ENCODE measurements around the gene MARCHF11.

DNA sequence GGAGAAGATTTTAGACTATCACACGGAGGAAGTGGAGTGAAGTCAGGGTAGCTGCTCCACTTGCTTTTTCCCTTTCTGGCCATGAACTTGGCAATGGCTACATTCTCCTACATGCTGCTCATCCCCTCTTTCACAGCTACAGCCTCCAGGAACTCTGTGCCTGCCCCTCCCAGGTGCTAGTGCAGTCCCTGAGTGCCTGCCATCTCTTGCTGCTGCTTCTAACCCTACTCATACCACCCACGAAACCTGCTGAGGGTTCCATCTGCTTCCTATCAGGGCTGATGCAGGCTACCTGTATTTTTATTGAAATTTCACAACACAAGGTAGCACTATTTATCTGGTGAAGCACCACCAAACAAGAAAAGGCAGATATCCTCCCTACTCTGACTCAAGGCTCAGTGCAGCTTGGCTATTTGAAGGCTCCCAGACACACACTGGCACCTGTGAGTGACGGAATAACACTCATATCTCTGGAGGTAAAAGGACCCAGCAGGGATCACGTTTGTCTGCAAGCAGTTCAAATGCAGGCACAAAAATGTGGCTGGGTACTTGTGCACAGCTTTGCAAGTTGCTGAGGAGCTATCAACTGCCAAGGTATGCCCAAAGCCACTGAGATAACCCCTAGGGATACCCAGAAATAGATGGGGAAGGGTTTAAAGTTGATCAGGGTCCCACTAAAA, 51.6 kb downstream of the MARCHF11 start:
- TF ChIP-seq, protein P1, sequence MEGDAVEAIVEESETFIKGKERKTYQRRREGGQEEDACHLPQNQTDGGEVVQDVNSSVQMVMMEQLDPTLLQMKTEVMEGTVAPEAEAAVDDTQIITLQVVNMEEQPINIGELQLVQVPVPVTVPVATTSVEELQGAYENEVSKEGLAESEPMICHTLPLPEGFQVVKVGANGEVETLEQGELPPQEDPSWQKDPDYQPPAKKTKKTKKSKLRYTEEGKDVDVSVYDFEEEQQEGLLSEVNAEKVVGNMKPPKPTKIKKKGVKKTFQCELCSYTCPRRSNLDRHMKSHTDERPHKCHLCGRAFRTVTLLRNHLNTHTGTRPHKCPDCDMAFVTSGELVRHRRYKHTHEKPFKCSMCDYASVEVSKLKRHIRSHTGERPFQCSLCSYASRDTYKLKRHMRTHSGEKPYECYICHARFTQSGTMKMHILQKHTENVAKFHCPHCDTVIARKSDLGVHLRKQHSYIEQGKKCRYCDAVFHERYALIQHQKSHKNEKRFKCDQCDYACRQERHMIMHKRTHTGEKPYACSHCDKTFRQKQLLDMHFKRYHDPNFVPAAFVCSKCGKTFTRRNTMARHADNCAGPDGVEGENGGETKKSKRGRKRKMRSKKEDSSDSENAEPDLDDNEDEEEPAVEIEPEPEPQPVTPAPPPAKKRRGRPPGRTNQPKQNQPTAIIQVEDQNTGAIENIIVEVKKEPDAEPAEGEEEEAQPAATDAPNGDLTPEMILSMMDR (conservative IDR thresholded peaks at IDR 0.05; ENCODE audit: low read depth in 2 of 2) = no peak
- TF ChIP-seq REST (IDR thresholded peaks at IDR 0.05; ENCODE audit: unreplicated experiment) = no peak
- no peak for TF ChIP-seq JUNB (IDR thresholded peaks at IDR 0.05; ENCODE audit: unreplicated experiment)
- TF ChIP-seq EZH2phosphoT487 (IDR thresholded peaks at IDR 0.05; ENCODE audit: unreplicated experiment) = no peak
- no peak for TF ChIP-seq STAT1 (IDR thresholded peaks at IDR 0.05; ENCODE audit: unreplicated experiment)
- no peak for TF ChIP-seq POLR2AphosphoS5 (IDR thresholded peaks at IDR 0.05; ENCODE audit: low read depth)
- TF ChIP-seq EZH2 (IDR thresholded peaks at IDR 0.05; ENCODE audit: low read depth, unreplicated experiment) = no peak
- no peak for TF ChIP-seq ZNF114 (CRISPR knock-in tag; IDR thresholded peaks at IDR 0.05)
- TF ChIP-seq CREB1 (CRISPR knock-in tag; IDR thresholded peaks at IDR 0.05; ENCODE audit: low read depth) = no peak
- TF ChIP-seq, protein P2, sequence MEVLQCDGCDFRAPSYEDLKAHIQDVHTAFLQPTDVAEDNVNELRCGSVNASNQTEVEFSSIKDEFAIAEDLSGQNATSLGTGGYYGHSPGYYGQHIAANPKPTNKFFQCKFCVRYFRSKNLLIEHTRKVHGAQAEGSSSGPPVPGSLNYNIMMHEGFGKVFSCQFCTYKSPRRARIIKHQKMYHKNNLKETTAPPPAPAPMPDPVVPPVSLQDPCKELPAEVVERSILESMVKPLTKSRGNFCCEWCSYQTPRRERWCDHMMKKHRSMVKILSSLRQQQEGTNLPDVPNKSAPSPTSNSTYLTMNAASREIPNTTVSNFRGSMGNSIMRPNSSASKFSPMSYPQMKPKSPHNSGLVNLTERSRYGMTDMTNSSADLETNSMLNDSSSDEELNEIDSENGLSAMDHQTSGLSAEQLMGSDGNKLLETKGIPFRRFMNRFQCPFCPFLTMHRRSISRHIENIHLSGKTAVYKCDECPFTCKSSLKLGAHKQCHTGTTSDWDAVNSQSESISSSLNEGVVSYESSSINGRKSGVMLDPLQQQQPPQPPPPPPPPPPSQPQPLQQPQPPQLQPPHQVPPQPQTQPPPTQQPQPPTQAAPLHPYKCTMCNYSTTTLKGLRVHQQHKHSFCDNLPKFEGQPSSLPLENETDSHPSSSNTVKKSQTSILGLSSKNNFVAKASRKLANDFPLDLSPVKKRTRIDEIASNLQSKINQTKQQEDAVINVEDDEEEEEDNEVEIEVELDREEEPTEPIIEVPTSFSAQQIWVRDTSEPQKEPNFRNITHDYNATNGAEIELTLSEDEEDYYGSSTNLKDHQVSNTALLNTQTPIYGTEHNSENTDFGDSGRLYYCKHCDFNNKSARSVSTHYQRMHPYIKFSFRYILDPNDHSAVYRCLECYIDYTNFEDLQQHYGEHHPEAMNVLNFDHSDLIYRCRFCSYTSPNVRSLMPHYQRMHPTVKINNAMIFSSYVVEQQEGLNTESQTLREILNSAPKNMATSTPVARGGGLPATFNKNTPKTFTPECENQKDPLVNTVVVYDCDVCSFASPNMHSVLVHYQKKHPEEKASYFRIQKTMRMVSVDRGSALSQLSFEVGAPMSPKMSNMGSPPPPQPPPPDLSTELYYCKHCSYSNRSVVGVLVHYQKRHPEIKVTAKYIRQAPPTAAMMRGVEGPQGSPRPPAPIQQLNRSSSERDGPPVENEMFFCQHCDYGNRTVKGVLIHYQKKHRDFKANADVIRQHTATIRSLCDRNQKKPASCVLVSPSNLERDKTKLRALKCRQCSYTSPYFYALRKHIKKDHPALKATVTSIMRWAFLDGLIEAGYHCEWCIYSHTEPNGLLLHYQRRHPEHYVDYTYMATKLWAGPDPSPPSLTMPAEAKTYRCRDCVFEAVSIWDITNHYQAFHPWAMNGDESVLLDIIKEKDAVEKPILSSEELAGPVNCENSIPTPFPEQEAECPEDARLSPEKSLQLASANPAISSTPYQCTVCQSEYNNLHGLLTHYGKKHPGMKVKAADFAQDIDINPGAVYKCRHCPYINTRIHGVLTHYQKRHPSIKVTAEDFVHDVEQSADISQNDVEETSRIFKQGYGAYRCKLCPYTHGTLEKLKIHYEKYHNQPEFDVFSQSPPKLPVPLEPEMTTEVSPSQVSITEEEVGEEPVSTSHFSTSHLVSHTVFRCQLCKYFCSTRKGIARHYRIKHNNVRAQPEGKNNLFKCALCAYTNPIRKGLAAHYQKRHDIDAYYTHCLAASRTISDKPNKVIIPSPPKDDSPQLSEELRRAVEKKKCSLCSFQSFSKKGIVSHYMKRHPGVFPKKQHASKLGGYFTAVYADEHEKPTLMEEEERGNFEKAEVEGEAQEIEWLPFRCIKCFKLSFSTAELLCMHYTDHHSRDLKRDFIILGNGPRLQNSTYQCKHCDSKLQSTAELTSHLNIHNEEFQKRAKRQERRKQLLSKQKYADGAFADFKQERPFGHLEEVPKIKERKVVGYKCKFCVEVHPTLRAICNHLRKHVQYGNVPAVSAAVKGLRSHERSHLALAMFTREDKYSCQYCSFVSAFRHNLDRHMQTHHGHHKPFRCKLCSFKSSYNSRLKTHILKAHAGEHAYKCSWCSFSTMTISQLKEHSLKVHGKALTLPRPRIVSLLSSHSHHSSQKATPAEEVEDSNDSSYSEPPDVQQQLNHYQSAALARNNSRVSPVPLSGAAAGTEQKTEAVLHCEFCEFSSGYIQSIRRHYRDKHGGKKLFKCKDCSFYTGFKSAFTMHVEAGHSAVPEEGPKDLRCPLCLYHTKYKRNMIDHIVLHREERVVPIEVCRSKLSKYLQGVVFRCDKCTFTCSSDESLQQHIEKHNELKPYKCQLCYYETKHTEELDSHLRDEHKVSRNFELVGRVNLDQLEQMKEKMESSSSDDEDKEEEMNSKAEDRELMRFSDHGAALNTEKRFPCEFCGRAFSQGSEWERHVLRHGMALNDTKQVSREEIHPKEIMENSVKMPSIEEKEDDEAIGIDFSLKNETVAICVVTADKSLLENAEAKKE (CRISPR knock-in tag; IDR thresholded peaks at IDR 0.05) = no peak

Measured in GM23338 (cell line).